Body of pancreas (tissue), 4 donors: ENCODE results near the gene TPST2.

Experiments
- POLR2A ChIP-seq, 3 donors: fragments of 450-650 bp; IDR thresholded peaks; one replicate each; pipeline ENCODE4 v1.6.1; 2016; ENCODE audit warnings: antibody characterized with exemption in 3 of 3, mild to moderate bottlenecking in 2 of 3
- TF ChIP-seq, protein P1 (sequence below), 7 experiments: fragments of 450-650 bp in 4 of 7; fragments of 200-600 bp in 3 of 7; sonication (generic) in 3 of 7; IDR thresholded peaks; one replicate each; pipeline ENCODE4 v1.5.1; 2016 to 2019; ENCODE audit warnings: antibody characterized with exemption in 7 of 7

DNA sequence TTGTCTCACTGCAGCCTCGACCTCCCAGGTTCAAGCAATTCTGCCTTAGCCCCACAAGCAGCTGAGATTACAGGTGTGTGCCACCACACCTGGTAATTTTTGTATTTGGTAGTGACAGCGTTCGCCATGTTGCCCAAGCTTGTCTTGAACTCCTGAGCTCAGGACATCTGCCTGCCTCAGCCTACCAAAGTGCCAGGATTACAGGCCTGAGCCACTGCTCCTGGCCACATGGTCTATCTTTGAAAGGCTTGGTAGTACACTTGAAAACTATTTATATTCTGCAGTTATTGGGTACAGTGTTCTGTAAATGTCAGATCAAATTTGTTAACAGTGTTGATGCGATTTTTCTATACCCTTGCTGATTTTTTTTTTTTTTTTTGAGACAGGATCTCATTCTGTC lies 41.4 kb upstream of the TPST2 start:
- TF ChIP-seq, protein P1, sequence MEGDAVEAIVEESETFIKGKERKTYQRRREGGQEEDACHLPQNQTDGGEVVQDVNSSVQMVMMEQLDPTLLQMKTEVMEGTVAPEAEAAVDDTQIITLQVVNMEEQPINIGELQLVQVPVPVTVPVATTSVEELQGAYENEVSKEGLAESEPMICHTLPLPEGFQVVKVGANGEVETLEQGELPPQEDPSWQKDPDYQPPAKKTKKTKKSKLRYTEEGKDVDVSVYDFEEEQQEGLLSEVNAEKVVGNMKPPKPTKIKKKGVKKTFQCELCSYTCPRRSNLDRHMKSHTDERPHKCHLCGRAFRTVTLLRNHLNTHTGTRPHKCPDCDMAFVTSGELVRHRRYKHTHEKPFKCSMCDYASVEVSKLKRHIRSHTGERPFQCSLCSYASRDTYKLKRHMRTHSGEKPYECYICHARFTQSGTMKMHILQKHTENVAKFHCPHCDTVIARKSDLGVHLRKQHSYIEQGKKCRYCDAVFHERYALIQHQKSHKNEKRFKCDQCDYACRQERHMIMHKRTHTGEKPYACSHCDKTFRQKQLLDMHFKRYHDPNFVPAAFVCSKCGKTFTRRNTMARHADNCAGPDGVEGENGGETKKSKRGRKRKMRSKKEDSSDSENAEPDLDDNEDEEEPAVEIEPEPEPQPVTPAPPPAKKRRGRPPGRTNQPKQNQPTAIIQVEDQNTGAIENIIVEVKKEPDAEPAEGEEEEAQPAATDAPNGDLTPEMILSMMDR (IDR thresholded peaks at IDR 0.05): no peak
- no peak for TF ChIP-seq POLR2A (IDR thresholded peaks at IDR 0.05)
